Hematopoietic multipotent progenitor cell treated with erythropoietin and hydrocortisone succinate and interleukin-3 and kit ligand, for 15 days (in vitro differentiated cells): Measurements from ENCODE around the gene ISOC1.

Experiments
- DNase-seq: peaks from one replicate; pipeline ENCODE4 v3.0.0-alpha.2; 2015; ENCODE audit warnings: low spot score

ISOC1 gene

DNA sequence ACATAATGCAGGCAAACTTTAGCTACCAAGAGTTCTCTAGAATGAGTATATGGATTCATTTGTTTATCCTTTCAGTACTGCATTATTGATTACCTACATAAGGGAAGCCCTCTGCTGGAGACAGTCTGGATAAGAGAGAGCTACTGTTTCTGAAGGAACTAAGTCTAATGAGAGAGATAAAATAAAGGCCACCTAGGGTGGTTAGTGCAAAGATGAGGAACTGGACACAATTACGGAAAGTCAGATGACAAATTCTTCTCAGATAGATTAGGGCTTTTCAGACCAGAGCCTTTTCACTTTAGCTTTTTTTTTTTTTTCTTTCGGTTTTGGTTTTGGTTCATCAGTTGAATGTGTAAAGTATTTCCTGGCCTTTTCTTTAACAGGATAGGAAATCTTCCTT lies 31.3 kb downstream of the ISOC1 start:
- DNase-seq: no peak

GRCh38 chr5:129133553-129133952 lies 39.0 kb downstream of the ISOC1 start:
- no peak for DNase-seq

DNA sequence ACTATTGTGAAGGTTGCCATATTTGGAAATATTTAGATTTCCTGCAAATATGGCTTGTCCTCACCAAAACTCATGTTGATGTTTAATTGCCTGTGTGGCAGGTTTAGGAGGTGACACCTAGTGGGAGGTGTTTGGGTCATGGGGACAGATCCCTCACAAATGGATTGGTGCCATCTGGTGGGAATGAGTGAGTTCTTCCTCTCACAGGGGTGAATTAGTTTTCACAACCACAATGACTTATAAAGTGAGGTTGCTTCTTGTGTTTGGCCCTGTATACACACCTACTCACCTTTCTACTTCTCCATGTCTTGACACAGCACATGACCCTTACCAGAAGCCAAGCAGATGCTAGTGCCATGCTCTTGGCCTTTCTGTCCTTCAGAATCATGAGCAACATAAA lies 41.1 kb downstream of the ISOC1 start:
- DNase-seq: peak; percentile 10

DNA sequence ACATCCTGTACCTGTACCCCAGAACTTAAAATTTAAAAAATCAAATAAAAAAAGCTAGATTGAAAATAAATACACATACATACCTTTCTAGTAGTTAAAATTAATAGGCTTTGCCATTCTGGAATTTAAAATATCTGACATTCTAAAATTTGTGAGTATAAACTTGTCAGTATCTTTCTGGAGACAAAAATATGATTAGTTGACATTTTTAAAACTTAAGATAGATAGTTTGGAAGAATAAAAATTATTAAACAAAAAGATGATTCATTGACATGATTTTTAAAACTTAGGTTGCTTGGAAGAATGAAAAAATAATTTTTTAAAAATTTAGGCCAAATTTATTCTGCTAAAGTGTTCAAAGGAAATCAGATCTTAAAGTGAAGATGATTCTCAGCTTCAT lies 43.1 kb downstream of the ISOC1 start:
- no peak for DNase-seq

GRCh38 chr5:129141078-129141477 lies 46.5 kb downstream of the ISOC1 start:
- no peak for DNase-seq

DNA sequence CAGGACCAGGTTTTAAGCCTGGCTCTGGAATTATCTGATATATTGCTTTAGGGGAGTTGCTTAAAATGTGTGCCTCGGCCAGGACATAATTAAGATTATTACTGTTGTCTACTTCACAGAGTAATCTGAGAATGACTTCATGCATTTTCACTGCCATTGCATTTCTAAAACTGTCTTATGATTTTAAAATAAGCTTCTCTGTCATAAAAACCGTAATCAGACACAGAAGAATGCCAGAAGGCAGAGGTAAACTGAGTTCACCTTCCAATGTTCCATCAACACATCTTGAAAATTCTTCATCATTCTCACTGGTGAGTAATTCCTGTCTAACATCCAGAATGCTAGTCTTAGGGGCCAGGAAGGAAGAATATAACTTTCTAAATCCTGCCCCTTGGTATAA lies 47.1 kb downstream of the ISOC1 start:
- DNase-seq: no peak

DNA sequence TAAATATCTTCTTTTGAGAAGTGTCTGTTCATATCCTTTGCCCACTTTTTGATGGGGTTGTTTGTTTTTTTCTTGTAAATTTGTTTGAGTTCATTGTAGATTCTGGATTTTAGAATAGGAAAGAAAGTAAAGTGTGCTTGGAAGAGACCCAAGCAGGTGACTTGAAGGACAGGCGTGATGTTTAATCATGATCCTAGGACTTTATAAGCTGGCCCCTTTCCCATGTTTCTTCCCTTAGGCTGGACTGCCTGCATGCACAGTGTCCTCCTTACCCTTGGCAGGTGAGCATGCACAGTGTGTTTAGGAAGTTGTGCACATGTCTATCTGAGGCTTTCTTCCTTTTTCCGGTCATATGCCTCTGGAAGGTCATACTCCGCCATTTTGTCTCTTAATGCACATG lies 61.3 kb downstream of the ISOC1 start:
- no peak for DNase-seq

DNA sequence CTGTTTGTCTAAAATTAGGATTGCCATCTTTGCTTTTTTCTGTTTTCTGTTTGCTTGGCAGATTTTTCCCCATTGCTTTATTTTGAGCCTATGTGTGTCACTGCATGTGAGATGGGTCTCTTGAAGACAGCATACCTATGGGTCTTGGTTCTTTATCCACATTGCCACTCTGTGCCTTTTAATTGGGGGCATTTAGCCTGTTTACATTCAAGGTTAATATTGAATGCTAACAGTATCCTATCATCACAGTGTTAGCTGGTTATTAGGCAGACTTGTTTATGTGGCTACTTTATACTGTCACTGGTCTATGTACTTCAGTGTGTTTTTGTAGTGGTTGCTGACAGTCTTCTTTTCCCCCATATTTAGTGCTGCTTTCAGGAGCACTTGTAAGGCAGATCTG lies 67.3 kb downstream of the ISOC1 start:
- DNase-seq: no peak
